GM19043 (cell line): ENCODE results near the gene VWA5A.
"Not testable (repeated sequence)": the region's sequence is repeated elsewhere in the genome, so short reads cannot be mapped to it uniquely, and the experiment has no call there.

Experiments used
- ATAC-seq: cut with Tn5 transposase; IDR thresholded peaks from one replicate; pipeline ENCODE4 v1.9.1; 2021; ENCODE audit warnings: low read depth; ENCODE audit not compliant: unreplicated experiment

VWA5A gene

DNA sequence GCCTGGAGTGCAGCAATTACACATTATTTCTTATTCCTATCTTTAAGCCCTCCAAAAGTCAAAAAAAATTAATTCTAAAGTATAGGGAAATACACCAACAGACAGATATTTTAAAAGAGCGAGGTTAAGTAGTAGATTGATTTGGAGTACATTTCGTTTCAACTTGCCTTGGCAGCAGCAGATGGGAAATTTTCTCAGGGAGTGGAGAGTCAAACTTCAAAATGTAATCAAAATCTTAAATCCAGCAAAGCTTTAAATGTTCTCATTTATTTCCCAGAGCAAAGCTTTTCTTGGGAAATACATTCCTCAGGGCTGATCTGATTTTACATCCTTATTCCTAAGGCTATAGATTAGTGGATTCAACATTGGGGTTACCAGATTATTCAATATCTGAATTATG is 21.9 kb upstream of the VWA5A start:
- ATAC-seq: no peak

DNA sequence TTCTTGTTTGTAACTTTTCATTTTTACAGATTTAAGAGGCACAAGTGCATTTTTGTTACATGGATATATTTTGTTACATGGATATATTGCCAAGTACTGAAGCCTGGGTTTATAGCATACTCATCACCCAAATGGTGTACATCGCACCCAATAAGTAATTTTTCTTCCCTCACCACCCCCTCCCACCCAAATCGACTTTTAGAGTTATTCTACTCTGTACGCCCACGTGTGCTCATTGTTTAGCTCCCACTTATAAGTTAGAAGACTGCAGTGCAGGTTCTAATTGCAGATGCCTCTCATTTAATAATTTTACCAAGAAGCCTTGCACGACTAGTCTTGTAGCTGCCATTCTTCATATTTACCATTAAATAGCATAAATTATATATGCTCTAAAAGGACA is 20.5 kb upstream of the VWA5A start:
- ATAC-seq: no peak

DNA sequence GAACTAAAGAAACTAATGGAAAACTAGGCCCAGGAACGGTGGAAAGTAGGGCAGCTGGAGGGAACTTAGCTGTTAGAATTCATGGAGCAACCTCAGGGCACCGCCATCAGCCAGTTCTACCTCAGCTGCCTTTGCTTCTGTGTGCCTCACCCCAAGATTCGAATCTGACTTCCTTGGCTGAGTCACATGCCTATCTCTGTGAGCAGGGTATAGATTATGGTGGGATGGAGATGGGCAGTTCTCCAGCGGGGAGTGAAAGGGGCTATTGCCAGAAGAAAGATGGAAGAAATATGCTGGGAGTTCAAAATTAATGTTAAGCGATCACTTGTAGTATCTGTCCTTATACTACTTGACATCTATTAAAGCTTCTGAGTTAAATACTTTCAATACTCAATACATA is 18.9 kb upstream of the VWA5A start:
- ATAC-seq: no peak

DNA sequence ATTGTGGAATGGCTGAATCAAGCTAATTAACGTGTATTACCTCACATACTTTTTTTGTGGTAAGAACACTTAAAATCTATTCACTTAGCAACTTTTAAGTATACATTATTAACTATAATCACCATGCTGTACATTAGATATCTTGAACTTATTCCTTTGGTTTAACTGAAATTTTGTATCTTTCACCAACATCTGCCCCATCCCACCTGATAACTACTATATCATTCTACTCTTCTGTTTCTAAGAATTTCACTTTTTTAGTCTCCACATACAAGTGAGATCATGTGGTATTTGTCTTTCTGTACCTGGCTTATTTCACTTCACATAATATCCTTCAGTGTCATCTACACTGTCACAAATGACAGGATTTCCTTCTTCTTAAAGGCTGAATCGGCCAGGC is 17.1 kb upstream of the VWA5A start:
- no peak for ATAC-seq

DNA sequence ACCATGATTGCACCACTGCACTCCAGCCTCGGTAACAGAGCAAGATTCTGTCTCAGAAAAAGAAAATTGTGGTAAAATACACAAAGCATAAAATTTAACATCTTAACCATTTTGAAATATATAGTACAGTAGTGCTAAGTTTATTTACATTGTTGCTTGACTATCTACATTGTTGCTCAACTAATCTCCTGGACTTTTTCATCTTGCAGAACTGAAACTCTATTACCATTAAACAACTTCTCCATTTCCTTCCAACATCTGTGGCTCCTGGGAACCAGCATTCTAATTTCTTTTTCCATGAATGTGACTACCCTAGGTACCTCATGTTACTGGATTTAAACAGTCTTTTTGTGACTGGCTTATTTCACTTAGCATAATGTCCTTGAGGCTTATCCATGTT is 13.5 kb upstream of the VWA5A start:
- ATAC-seq: no peak

DNA sequence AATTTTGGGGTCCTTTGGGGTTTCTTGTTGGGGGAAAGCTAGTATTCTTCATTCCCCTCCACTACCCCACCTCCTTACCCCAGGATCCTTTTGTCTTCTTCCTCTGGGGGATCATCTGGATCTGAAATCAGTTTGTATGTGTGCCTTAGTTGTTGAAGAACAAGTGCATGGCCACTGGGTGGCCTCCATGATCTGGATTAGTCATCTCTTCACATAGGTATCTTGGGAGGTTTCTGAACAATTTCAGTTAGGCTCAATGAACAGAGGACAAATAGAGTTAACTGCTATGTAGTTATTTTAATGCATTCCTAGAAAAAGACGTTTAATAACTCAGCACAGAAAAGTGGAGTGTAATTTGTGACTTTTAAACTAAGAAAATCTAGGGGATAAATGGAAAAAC is 7.1 kb upstream of the VWA5A start:
- no peak for ATAC-seq

DNA sequence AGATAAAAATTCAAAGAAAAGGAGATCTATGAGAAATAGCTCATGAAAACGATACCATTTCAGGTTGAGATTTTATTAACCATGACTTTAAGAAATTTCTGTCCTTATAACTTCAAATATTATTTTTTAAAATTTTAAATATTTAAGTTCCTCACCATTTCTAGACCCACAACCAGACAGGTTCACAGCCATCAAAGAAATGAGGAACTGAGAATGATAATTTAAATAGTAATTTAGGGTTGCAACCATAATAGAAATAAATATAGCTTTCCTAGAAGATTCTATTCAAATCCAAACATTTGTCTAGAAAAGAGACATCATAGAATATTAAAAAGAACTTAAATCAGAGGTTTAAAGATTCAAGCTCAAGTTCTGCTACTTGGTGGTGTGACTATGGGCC is 5.9 kb upstream of the VWA5A start:
- no peak for ATAC-seq

DNA sequence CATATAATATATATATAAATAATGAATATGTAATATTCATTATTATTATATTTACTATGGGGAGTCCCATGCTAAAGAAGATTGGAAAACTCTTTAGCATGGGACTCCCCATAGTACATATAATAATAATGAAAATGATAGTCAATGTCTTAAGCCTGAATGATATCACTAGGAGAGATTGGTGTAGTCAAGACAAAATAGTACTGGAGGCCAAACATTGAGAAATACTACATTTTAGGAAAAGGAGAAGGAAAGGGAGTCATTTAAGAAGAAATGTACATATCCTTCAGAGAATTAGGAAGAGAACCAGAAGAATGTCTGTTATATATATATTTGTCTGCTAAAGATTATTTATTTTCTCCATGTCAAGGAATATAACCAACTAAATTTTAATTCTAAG is 5.0 kb upstream of the VWA5A start:
- ATAC-seq: no peak

DNA sequence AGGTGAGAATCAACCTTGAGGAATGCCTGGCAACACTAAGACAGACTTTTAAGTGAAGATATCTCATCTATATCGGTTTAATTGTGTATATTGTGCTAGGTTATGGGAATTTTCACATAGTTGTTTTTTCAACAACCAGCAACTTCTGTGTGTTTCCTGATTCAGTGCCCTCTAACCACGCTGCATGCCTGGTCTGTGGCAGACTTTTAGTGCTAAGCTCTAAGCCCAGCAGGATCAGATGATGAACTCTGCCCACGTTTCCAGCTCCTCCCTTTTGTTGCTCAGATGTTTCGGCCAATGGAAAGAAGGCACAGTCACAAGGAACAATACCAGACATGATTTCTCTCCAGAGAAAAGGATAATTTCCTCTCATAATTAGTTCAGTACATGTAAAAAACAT is 1.4 kb upstream of the VWA5A start:
- ATAC-seq: no peak

DNA sequence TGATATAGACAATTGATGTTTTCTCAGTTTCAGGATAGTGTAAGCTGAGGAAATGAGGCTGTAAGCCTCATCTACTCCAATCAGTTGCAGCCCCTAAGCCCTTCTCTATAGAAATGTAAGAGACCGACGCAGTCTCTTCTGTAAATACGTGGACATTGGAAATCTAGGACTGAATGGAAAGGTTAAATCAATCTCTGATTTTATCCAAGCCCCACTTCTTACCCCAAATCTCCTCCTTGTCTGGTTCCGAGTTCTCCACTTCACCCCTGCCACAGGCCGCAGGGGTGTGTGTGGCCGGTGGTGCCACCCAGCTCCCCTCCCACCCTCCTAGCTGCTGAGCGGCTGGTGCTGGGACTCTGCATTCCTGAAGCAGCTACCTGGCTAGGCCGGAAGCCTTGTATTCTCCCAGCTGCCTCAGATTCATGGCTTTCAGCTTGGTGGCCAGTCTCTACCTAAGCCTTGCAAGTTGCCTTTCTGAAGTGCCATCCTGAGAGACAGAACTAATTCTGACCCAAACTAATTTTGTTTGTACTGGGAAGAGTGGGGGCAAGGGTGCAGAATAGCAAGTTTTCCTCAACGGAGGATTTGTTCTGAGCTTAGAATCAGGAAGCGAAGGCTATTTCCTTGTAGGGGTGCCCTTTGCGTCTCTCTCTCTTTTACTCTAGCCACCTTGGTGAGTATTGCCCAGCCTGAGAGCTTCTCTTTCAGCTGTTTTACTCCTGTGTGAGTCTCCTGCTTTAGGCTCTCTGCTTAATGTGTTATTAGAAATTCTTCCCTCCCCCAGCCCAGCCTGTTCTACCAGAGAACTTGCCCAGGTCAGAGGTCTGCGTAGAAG is 749 bp downstream of the VWA5A start:
- ATAC-seq: peak; percentile 18

DNA sequence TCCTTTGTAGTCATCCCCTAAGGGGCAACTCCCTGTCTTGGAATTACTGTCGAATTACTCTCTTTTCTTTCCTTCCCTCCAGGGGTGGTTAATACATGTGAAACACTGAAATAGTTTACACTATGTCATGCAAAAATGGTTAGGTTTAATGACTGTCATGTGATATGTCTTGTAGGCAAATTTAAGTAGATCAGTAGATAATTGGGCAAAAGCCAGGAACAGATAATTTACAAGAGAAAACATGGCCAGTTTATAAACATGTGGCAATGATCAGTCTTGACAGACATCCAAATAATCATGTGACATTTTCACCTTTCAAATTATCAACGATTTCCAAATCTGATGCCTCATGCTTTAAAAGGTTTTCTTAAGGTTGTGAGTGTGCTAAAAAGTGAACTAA is 3.9 kb downstream of the VWA5A start:
- no peak for ATAC-seq

DNA sequence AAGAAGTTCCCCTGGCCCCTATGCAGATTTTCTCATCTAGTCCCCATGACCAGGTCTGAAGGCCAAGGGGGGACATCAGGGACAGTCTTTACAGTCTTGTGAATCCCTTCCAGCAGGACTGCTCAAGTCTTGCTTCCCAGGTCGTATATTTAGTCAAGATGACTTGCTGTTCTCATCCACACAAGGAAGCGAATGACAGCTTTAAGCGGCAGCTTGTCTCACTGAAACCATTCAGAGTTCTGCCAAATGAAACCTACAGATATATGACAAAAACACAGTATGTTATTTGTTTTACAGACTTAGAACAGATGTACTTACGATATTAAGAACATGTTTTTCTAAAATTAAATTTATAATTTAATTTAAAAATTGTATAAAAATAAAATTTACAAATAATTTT is 5.6 kb downstream of the VWA5A start:
- ATAC-seq: no peak

DNA sequence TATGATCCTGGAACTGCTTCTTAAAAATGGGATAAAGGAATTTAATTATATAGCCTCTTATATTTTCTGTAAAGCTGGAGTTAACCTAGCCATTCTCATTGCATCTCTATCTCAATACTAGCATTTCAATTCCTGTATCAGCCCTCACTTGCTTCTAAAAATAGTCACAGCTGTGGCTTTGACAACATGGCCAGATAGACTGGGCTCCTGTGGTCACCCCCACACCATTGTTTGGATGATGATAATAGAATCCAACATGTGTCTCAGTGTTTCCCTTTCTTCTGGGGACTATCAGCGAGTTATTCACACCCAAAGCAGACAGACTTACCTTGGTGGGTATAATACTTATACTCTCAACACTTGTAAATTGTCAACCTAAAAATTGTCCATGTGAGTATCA is 6.9 kb downstream of the VWA5A start:
- ATAC-seq: no peak

DNA sequence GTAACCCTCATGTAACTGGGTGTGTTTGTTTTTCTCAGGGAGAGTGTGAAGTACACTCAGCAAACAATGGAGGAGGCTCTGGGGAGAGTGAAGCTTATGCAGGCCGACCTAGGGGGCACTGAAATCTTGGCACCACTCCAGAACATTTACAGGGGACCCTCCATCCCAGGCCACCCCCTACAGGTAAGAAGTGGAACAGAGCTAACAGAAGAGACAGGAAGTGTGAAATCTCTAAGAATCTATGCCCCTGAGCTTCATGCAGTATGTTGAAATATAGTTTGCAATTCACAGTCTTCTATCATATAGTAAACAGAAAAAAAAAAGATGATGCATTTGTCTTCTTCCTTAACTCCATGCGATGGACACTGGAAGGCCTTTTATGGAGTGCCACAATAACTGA is 8.4 kb downstream of the VWA5A start:
- no peak for ATAC-seq

DNA sequence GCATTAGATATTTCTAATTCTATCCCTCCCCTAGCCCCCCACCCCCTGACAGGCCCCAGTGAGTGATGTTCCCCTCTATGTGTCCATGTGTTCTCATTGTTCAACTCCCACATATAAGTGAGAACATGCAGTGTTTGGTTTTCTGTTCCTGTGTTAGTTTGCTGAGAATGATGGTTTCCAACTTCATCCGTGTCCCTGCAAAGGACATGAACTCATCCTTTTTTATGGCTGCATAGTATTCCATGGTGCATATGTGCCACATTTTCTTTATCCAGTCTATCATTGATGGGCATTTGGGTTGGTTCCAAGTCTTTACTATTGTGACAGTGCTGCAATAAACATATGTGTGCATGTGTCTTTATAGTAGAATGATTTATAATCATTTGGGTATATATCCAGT is 11.9 kb downstream of the VWA5A start:
- ATAC-seq: not testable (repeated sequence)

DNA sequence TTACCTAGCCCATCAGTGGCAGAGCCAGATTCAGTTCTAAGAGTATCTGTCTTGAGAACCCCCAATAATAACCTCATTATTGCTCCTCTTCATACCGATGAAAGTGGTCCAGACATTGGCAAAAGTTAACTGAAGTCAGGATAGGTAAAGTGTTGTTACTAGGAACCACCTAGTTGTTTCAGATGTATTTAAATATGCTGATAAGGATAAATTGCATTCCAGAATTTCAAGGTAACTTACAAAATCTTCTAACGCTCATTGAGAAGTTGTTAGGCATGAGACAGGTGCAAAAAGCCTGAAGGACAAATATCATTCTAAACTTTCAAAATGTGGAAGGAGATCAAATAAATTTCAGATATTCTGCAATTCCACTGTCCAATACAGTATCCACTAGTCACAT is 27.8 kb downstream of the VWA5A start:
- no peak for ATAC-seq

DNA sequence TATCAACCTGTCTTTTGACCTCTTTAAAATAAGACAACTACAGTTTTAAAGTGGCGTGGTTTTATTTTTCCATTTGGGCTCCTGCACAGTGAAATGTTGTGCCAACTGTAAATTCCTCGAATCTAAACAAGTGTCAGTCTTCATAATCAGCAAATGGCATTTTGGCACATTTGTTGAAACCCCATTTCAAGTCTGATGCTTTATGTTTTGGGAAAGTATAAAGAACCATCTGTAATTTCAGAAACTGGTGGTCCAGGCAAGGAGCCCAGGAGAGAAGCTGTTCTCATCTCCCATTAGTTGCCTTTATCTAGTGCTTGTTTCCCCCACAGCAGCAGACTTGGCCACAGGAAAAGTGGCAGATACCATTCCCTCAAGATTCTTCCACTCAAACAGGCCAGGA is 32.7 kb downstream of the VWA5A start:
- ATAC-seq: no peak

DNA sequence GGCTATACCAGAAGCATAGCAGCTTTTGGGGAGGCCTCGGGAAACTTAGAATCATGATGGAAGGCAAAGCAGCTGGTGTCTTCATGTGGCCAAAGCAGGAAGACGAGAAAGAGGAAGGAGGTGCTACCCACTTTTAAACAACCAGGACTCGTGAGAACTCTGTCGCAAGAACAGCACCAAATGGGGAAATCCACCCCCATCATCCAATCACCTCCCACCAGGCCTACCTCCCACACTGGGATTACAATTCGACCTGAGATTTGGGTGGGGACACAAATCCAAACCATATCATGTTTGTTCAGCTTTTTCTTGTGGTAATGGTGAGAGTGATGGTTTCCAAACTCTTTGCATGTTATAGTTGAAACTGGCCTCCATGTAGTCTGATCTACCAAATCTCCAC is 35.4 kb downstream of the VWA5A start:
- no peak for ATAC-seq

DNA sequence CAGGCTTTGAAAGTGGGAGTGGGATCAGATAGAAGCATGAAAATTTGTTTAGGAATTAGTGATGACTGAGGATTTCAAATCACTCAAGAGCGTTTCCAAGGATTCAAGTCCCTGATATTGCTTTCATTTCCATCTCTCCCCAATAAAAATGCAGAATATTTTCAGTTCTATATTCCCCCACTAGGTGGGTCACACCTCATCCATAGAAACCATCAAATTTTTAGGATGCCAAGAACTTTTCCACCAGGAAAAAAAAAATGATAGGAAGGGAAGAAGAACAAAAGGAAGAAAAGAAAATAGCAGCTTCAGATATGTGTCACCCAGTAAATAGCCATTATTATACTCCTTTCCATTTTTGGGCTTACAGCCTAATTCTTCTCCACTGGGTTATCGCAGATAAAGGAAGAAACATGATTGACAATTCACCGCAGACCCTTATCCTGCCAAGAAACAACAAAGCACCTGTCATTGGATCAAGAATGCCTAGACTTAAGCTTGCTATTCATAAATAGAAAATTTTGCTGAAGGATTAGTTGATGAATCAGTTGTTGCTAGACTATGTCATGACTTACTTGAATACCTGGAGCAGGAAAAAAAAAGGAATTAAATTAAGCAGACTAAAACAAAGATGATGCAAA is 37.6 kb downstream of the VWA5A start:
- no peak for ATAC-seq

DNA sequence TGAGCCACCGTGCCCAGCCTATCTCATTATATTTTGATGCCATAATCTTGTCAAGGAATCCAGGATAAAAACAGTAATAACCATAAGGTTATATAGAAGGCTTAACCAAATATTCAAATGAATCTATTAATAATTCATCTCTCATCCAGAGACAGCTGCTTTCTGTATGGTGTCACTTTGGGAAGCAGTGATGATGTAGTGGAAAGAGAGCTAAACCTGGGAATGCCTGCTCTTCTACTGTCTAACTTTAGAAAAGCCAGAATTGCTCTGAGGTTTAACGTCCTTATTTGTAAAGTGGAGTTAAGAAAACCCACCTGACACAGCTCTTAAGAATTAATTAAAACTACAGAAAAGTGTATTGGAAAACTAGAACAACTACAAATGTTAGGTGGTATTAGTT is 38.6 kb downstream of the VWA5A start:
- ATAC-seq: no peak

DNA sequence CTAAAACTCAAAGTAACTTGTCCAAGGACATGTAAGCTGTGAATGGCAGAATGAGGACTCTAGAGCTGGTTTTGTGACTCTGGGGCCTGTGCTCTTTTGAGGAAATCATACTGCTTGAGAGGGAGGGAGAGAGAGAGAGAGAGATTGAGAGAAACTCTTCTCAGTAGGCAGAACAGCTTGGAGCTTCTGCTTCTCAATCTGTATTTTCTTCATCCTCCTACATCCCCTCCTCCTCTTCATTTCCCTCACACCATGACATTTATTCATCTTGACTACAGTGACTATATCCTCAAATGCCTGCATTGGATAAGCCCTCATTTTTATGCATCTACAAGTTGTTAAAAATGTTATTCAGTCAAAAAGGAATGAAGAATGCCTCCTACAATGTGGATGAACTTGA is 44.2 kb downstream of the VWA5A start:
- ATAC-seq: no peak

DNA sequence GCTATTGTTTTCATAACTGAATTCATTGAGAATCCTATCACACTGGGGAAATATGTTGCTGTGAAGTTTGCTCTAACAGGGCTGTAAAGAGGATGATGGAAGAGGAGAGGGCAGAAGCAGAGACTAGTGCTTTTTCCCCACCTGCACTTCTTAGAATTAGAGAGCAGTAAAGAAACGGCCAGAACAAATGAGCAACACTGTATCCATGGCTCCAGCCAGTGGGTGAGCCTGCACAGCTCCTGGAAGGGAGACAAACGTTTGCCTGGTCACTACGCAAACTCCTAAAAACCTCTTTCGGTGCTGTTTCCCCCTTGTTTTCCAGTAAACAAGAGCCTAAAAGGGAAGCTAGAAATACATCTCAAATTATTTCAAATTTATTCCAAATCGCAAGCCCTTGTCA is 45.7 kb downstream of the VWA5A start:
- ATAC-seq: no peak
